SKM-1 (cell line): Measurements from ENCODE around the gene MRPS27.
A peak's percentile ranks its signal among the peaks of the same experiment; 100 is the strongest.

ENCODE experiments used
- DNase-seq: peaks from one replicate; lab custom pipeline; 2025; ENCODE audit not compliant: unreplicated experiment; lab: John Stamatoyannopoulos, UW

MRPS27 gene

GRCh38 chr5:72319976-72320752 is at the start of gene MRPS27, which contains the start of gene PTCD2:
Gene MRPS27, minus strand, starts transcription at chr5:72320240. Its CDS starts 19 bp downstream, at chr5:72320221.
Gene PTCD2, plus strand, starts transcription at chr5:72320373. Its CDS starts 10 bp downstream, at chr5:72320383.
- DNase-seq = peak; percentile 97

DNA sequence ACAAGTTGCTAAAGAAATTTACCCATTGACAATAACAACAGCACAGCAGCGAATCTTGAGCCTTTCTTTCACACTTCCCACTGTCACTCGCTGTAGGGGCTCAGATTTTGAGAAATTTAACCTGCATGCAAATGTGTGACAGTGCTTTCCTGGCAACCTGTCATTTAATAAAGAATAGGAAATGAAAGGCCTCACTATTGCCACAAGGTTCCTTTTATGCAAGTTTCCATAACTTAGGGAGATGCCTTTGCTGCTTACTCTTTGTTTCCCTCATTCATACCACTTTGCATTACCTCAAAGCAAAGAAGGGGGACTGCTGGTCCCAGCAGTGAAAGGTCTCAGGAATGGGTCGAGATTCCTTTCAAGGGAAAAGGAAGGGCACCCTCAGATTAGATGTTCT is 49.7 kb upstream of the MRPS27 start:
- no peak for DNase-seq

GRCh38 chr5:72369301-72369700 is 49.3 kb upstream of the MRPS27 start:
- no peak for DNase-seq

DNA sequence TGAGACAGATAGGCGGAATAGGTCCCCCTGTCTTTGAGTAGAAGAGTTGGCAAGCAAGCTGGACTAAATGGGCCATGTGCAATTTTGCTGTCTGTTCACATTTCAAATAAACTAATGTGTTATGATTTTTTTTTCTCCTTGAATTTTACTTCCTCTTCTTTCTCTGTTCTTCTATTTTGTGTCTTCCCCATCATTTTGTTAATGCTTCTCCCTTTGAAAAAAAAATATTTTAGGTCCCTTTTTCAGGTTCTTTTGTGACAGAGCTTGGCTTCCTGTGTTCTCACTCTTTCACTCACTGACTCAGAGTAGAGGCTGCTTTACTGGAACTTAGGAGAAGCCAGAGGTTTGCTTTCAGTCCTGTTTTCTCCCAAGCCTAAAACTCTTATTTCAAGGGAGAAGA is 48.2 kb upstream of the MRPS27 start:
- DNase-seq = no peak

- peak; percentile 58 for DNase-seq
These were observed 46.4 kb upstream of the MRPS27 start for GRCh38 chr5:72366324-72366976.

DNA sequence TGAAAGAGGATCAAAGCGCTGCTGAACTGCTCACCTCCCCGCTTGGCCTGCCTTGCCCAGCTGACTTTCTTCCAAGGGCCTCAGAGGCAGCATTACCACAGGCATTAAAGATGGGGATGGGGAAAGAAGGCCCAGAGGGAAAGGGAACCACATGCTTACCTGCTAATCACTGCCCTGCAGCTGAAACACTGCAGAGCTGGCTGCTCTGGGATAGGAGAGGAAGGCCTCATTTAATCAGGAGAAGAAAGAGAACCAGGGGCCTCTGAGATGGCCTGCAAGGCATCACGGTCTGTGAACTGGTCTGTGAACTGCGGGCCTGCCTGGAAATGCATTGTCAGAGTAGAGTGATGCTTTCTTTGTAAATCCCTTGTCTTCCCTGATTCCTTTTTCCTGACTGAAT is 44.9 kb upstream of the MRPS27 start:
- DNase-seq = no peak

DNA sequence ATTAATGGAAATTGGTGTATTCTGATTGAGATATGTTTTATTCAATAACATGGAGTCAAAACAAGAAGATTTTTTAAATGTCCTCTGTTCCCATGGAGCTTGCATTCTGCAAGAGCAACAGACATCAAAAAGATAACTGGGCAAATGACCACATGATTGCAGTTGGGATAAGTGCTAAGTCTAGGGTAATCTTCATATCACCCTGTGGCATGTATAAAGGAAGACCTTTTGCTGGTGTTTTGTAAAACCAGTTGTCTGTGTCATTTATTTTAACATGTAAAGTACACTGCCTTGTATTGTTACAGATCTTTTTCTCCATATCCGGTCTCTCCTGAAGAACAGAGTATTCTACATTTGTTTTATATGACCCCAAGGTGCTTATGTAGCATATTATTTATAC is 44.1 kb upstream of the MRPS27 start:
- no peak for DNase-seq

DNA sequence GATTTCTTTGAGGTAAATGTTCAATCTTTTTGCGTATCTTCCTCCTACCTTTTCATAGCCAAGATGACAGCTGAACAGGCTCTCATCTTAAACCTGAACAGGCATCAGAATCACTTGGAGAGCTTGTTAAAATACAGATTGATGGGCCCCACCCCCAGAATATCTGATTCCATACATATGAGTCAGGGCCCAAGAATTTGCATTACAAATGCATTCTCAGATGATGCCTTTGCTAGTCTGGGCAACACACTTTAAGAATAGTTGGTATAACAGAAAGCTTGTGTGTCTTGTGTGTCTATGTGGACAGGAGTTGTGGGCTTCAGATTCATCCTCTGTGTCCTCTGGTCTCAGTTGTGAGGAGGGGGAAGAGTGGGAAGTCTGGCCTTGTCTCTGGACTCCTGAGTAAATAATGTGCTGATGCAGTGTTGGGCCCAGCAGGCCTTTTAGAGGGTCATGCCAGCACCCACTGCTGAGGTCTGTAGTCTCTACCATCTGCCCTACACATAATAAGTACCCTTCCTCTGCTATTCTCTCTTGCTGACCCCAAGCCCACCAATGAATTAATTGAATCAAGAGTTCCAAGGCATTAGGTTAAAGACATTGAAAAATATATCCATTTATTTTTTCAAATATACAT is 43.2 kb upstream of the MRPS27 start:
- DNase-seq = no peak

GRCh38 chr5:72359886-72360285 is 39.8 kb upstream of the MRPS27 start:
- no peak for DNase-seq

- DNase-seq = no peak
These were observed 38.9 kb upstream of the MRPS27 start for GRCh38 chr5:72358925-72359324.

DNA sequence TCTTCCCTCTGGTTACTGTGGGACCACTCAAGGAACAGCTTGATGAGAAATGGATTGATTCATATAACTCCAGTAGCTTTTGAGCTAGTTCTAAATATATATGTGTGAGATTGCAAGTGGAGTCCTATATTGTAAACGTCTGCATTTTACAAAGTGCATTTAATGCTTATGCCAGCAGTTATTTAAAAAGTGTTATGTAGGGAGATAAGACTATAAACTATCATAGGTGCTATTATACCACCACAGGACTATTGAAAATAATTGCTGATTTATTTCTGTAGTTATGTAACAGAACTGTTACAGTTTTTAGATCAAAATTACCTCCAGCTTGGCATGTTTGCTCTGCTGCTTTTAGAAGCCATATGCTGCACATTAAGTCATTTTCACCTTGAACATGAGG is 36.3 kb upstream of the MRPS27 start:
- DNase-seq = no peak

GRCh38 chr5:72355706-72356299 is 35.8 kb upstream of the MRPS27 start:
- no peak for DNase-seq

DNA sequence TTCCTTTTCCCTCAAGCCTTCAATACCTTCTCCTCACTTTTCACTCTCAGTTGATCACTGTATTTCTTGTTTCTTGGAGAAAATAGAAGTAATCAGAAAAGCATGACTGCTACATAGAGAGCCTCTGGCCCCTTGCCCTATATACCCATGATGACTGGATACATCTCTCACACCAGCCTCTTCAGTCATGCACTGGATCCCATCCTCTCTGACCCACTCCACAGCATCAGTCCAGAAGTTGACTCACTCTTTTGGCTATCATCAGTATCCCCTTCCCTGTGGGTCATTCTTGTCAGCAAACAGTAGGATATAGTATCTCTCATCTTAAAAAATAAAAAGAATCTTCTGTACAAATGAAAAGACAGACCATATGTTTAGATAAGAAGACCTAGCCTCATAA is 33.0 kb upstream of the MRPS27 start:
- no peak for DNase-seq

GRCh38 chr5:72352616-72353015 is 32.6 kb upstream of the MRPS27 start:
- DNase-seq = no peak

GRCh38 chr5:72351376-72351775 is 31.3 kb upstream of the MRPS27 start:
- no peak for DNase-seq

GRCh38 chr5:72347801-72348308 is 27.8 kb upstream of the MRPS27 start:
- no peak for DNase-seq

GRCh38 chr5:72346398-72346797 is 26.4 kb upstream of the MRPS27 start:
- no peak for DNase-seq

DNA sequence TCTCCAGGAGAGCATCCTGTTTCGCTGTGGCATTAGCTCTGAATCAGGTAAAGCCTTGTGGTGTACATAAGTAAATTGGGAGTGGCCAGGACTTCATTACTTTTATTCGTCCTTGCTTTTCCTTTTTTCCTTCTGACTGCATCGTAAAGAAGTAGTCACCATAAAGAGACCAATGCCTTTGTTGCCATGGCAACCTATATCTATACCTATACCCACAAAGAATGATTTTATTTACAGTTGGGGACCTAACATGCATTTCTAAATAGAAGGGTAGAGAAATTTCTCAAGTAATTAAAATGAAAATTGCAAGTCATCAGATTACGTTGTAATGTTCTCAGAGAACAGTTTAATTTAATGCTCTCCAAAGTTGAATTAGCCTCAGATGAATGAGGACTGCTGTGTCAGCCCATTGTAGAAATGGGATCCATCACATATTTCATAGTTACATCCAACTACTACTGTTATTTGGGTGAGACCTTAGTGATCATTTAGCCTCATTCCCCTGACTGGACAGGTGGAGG is 18.7 kb upstream of the MRPS27 start:
- DNase-seq = no peak

GRCh38 chr5:72337159-72337558 is 17.1 kb upstream of the MRPS27 start:
- DNase-seq = no peak

- no peak for DNase-seq
These were observed 10.7 kb upstream of the MRPS27 start for GRCh38 chr5:72330712-72331111.

- no peak for DNase-seq
These were observed 8.1 kb upstream of the MRPS27 start for GRCh38 chr5:72328172-72328571.
